ENCODE results near the gene ZBTB40.

The ZBTB40 gene

DNA sequence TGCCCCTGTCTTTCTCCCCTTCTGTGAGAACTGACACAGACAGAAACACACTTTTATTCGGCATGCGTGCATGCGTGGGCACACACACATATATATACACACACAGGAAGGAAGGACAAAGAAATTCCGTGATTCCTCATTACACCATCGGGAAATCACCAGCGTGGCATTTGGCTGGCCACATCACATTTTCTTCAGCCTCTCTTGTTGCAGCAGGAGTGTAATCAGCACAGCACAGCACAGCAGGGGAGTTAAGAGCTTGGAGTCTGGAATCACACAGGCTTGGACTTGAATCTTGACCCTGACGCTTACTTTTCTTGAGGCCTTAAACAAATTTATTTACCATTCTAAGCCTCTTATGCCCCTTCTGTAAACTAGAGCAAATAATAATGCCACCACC is 66.3 kb downstream of the ZBTB40 start:
- Histone ChIP-seq H3K9me3 (ENCODE audit: insufficient read depth, low read length) (no peaks in the 10 kb centered on the region), H3K9me2 (replicated peaks; ENCODE audit: insufficient read depth, low read length) (no peaks in the 10 kb centered on the region), H3K79me2 (ENCODE audit: insufficient read depth, low read length) (no peaks in the 10 kb centered on the region), H3F3A (ENCODE audit: insufficient read depth) (no peaks in the 10 kb centered on the region), H3K36me3 (ENCODE audit: low read length) (no peaks in the 10 kb centered on the region), H3K27ac (ENCODE audit: low read depth, low read length) (no peak overlapping the region), H3K9ac (ENCODE audit: low read length) (no peak overlapping the region), H3K27me3 (ENCODE audit: low read length) (no peaks in the 10 kb centered on the region), H3K4me3 (ENCODE audit: insufficient read depth, low read length, poor library complexity, severe bottlenecking) (no peak overlapping the region), H2AFZ (ENCODE audit: low read depth, low read length, severe bottlenecking) (no peak overlapping the region), H3K4me2 (ENCODE audit: low read depth, low read length, poor library complexity, severe bottlenecking) (no peak overlapping the region), H4K20me1 (ENCODE audit: low read depth, low read length) (no peaks in the 10 kb centered on the region)
- no peak for TF ChIP-seq EZH2phosphoT487 (conservative IDR thresholded peaks at IDR 0.05; ENCODE audit: low read length)
- TF ChIP-seq, protein P1, sequence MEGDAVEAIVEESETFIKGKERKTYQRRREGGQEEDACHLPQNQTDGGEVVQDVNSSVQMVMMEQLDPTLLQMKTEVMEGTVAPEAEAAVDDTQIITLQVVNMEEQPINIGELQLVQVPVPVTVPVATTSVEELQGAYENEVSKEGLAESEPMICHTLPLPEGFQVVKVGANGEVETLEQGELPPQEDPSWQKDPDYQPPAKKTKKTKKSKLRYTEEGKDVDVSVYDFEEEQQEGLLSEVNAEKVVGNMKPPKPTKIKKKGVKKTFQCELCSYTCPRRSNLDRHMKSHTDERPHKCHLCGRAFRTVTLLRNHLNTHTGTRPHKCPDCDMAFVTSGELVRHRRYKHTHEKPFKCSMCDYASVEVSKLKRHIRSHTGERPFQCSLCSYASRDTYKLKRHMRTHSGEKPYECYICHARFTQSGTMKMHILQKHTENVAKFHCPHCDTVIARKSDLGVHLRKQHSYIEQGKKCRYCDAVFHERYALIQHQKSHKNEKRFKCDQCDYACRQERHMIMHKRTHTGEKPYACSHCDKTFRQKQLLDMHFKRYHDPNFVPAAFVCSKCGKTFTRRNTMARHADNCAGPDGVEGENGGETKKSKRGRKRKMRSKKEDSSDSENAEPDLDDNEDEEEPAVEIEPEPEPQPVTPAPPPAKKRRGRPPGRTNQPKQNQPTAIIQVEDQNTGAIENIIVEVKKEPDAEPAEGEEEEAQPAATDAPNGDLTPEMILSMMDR (IDR thresholded peaks at IDR 0.05; ENCODE audit: insufficient read depth, low read length, poor library complexity, severe bottlenecking): no peak

DNA sequence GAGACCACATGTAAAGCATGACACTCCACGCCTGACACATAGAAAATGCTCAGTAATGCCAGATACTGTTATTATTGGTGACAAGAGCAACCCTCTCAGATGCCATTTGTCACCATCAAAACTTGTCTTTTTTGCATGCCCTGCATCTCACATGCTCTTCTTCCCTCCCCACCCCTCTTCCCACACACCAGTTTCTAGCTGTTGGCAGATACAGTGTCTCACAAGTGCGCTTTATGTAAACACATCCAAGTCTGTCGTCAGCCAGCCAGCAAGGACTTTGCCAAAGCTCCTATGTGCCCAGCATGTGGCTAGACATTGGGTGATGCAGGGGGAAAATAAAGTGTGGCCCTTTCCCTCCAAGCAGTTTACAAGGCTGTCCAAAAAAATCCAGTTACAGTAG is 66.7 kb downstream of the ZBTB40 start:
- H3K9me3 ChIP-seq (ENCODE audit: insufficient read depth, low read length): no peaks in the 10 kb centered on the region
- no peak overlapping the region for H3K9ac ChIP-seq (ENCODE audit: low read length)
- no peaks in the 10 kb centered on the region for H3K9me2 ChIP-seq (replicated peaks; ENCODE audit: insufficient read depth, low read length)
- no peaks in the 10 kb centered on the region for H3K36me3 ChIP-seq (ENCODE audit: low read length)
- H4K20me1 ChIP-seq (ENCODE audit: low read depth, low read length): no peaks in the 10 kb centered on the region
- no peak overlapping the region for H3K4me3 ChIP-seq (ENCODE audit: insufficient read depth, low read length, poor library complexity, severe bottlenecking)
- H2AFZ ChIP-seq (ENCODE audit: low read depth, low read length, severe bottlenecking): no peak overlapping the region
- H3K27me3 ChIP-seq (ENCODE audit: low read length): no peaks in the 10 kb centered on the region
- no peaks in the 10 kb centered on the region for H3F3A ChIP-seq (ENCODE audit: insufficient read depth)
- no peak overlapping the region for H3K4me2 ChIP-seq (ENCODE audit: low read depth, low read length, poor library complexity, severe bottlenecking)
- TF ChIP-seq, protein P1 (IDR thresholded peaks at IDR 0.05; ENCODE audit: insufficient read depth, low read length, poor library complexity, severe bottlenecking): no peak
- no peak for TF ChIP-seq EZH2phosphoT487 (conservative IDR thresholded peaks at IDR 0.05; ENCODE audit: low read length)
- H3K27ac ChIP-seq (ENCODE audit: low read depth, low read length): no peak overlapping the region
- H3K79me2 ChIP-seq (ENCODE audit: insufficient read depth, low read length): no peaks in the 10 kb centered on the region

GRCh38 chr1:22520871-22521270 is 69.2 kb downstream of the ZBTB40 start:
- Histone ChIP-seq H3K27me3 (ENCODE audit: low read length) (no peaks in the 10 kb centered on the region), H2AFZ (ENCODE audit: low read depth, low read length, severe bottlenecking) (no peak overlapping the region), H3K9ac (ENCODE audit: low read length) (no peak overlapping the region), H3F3A (ENCODE audit: insufficient read depth) (no peaks in the 10 kb centered on the region), H3K9me3 (ENCODE audit: insufficient read depth, low read length) (no peaks in the 10 kb centered on the region), H3K36me3 (ENCODE audit: low read length) (no peaks in the 10 kb centered on the region), H3K79me2 (ENCODE audit: insufficient read depth, low read length) (no peaks in the 10 kb centered on the region), H3K9me2 (replicated peaks; ENCODE audit: insufficient read depth, low read length) (no peaks in the 10 kb centered on the region), H4K20me1 (ENCODE audit: low read depth, low read length) (no peaks in the 10 kb centered on the region), H3K4me2 (ENCODE audit: low read depth, low read length, poor library complexity, severe bottlenecking) (no peak overlapping the region), H3K27ac (ENCODE audit: low read depth, low read length) (no peak overlapping the region), H3K4me3 (ENCODE audit: insufficient read depth, low read length, poor library complexity, severe bottlenecking) (no peak overlapping the region)
- TF ChIP-seq, protein P1 (IDR thresholded peaks at IDR 0.05; ENCODE audit: insufficient read depth, low read length, poor library complexity, severe bottlenecking): no peak
- TF ChIP-seq EZH2phosphoT487 (conservative IDR thresholded peaks at IDR 0.05; ENCODE audit: low read length): no peak
